Vagina (tissue), 2 donors: ENCODE results near the gene SLC31A1. TPM values are rescaled to one million over a fixed set of nuclear protein-coding genes. Genes with fewer than 3 reads are reported as not detected.

ENCODE experiments used
- DNase-seq, 2 donors: peaks; one replicate each; pipeline ENCODE4 v3.0.0-alpha.2; 2017; ENCODE audit errors: extremely low spot score in 2 of 2
- H3K27ac ChIP-seq: fragments of 200-600 bp; sonication (generic); one replicate; pipeline ENCODE4 v1.5.1; 2019
- H3K27me3 ChIP-seq: fragments of 200-600 bp; sonication (generic); one replicate; pipeline ENCODE4 v1.5.1; 2019
- H3K36me3 ChIP-seq, 2 donors: fragments of 200-600 bp; sonication (generic); one replicate each; pipeline ENCODE4 v1.5.1; 2017 to 2019
- H3K4me1 ChIP-seq: fragments of 200-600 bp; sonication (generic); one replicate; pipeline ENCODE4 v1.5.1; 2019
- H3K4me3 ChIP-seq, 2 donors: fragments of 200-600 bp; sonication (generic); 1 replicate in 1 of 2; 2 replicates in 1 of 2; pipeline ENCODE4 v1.5.1; 2016 to 2019
- H3K9me3 ChIP-seq: fragments of 200-600 bp; sonication (generic); one replicate; pipeline ENCODE4 v1.5.1; 2019
- CTCF ChIP-seq, 3 experiments: fragments of 450-650 bp in 2 of 3; fragments of 200-600 bp in 1 of 3; sonication (generic) in 1 of 3; IDR thresholded peaks; one replicate each; pipeline ENCODE4 v1.5.1; 2017 to 2019; ENCODE audit warnings: antibody characterized with exemption in 3 of 3, mild to moderate bottlenecking in 2 of 3, moderate library complexity in 2 of 3
- POLR2A ChIP-seq, 2 donors: fragments of 450-650 bp; IDR thresholded peaks; one replicate each; pipeline ENCODE4 v1.6.1; 2017; ENCODE audit warnings: antibody characterized with exemption in 2 of 2, mild to moderate bottlenecking in 2 of 2, moderate library complexity in 2 of 2
- POLR2AphosphoS5 ChIP-seq, 2 donors: sonication (generic); formaldehyde crosslinking; IDR thresholded peaks; one replicate each; pipeline ENCODE4 v1.9.0; 2017; ENCODE audit warnings: antibody characterized with exemption in 2 of 2, mild to moderate bottlenecking in 2 of 2, low read depth in 1 of 2; ENCODE audit not compliant: insufficient read depth in 1 of 2
- intact Hi-C: fragments of 100-400 bp; cut with DNase I; formaldehyde crosslinking; loops from one replicate; pipeline ENCODE4 v1.15.1; 2023
- total RNA-seq: library from RNA; depleted of rRNA; stranded (reverse); fragments of >200 nt; gene quantifications from one replicate; pipeline ENCODE4 v1.2.3, GENCODE V29; 2016

Gene SLC31A1
- total RNA-seq, 1 donor from 2014 or later, result 9.3 TPM

DNA sequence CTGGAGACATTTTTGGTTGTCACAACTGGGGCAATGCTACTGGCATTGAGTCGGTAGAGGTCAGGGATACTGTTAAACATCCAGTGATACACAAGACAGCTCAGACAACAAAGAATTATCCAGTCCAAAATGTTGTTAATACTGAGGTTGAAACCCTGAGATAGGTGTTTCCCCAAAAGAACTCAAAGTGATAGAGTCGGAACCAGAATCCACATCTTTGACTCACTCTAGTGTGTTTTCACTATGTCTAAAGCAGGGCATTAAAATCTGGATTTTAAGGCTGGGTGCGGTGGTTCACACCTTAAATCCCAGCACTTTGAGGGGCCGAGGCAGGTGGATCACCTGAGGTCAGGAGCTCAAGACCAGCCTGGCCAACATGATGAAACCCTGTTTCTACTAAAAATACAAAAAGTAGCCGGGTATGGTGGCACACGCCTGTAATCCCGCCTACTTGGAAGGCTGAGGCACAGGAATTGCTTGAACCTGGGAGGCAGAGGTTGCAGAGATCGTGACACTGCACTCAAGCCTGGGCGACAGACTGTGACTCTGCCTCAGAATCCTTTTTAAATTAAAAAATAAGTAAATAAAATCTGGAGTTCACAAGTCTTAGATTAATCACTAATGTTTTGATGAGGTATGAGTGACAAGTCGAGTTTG is 17.0 kb downstream of the SLC31A1 start:
- intact Hi-C loops, result no loop called here
- Histone ChIP-seq H3K4me1 (peaks cover 2% of the 10 kb centered on the region), H3K36me3 (no peaks in the 10 kb centered on the region), H3K27ac (no peak overlapping the region), H3K27me3 (no peaks in the 10 kb centered on the region), H3K4me3 (no peak overlapping the region), H3K9me3 (no peaks in the 10 kb centered on the region)
- no peak for DNase-seq
- no peak for TF ChIP-seq CTCF (IDR thresholded peaks at IDR 0.05)
- TF ChIP-seq POLR2A (IDR thresholded peaks at IDR 0.05), result no peak
- no peak for TF ChIP-seq POLR2AphosphoS5 (IDR thresholded peaks at IDR 0.05; ENCODE audit: insufficient read depth in 1 of 2, low read depth in 1 of 2)

- H3K27me3 ChIP-seq, result no peaks in the 10 kb centered on the region
- no peak overlapping the region for H3K4me3 ChIP-seq
- no peaks in the 10 kb centered on the region for H3K9me3 ChIP-seq
- H3K4me1 ChIP-seq, result no peaks in the 10 kb centered on the region
- no peak overlapping the region for H3K27ac ChIP-seq
- DNase-seq, result no peak
- intact Hi-C loops, result no loop called here
- TF ChIP-seq POLR2AphosphoS5 (IDR thresholded peaks at IDR 0.05; ENCODE audit: insufficient read depth in 1 of 2, low read depth in 1 of 2) (no peak), CTCF (IDR thresholded peaks at IDR 0.05) (no peak), POLR2A (IDR thresholded peaks at IDR 0.05) (no peak)
- no peaks in the 10 kb centered on the region for H3K36me3 ChIP-seq
Measured at GRCh38 chr9:113238859-113239232, 17.5 kb downstream of the SLC31A1 start.

DNA sequence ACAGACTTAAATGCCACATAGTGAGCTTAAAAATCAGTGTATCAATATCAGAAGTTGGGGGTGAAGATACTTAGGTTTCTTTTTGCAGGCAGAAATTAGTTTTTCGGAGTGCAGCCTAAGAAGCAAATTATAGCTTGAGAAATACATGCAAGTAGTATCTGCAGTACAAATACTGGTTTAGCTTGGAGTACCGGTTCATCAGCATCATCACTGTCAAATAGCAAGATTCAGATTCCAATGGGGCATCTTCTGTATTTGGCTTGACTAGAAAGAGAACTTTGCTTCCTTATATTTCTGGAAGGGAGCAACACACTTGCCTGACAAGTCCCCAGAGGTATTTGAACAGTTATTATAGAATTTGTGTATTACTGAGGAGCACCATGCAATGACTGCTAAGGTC is 19.8 kb downstream of the SLC31A1 start:
- Histone ChIP-seq H3K4me3 (no peak overlapping the region), H3K27me3 (no peaks in the 10 kb centered on the region), H3K27ac (no peak overlapping the region), H3K4me1 (no peaks in the 10 kb centered on the region), H3K9me3 (no peaks in the 10 kb centered on the region), H3K36me3 (no peaks in the 10 kb centered on the region)
- no peak for DNase-seq
- intact Hi-C loops, result no loop called here
- TF ChIP-seq POLR2A (IDR thresholded peaks at IDR 0.05), result no peak
- TF ChIP-seq POLR2AphosphoS5 (IDR thresholded peaks at IDR 0.05; ENCODE audit: insufficient read depth in 1 of 2, low read depth in 1 of 2), result no peak
- TF ChIP-seq CTCF (IDR thresholded peaks at IDR 0.05), result no peak

DNA sequence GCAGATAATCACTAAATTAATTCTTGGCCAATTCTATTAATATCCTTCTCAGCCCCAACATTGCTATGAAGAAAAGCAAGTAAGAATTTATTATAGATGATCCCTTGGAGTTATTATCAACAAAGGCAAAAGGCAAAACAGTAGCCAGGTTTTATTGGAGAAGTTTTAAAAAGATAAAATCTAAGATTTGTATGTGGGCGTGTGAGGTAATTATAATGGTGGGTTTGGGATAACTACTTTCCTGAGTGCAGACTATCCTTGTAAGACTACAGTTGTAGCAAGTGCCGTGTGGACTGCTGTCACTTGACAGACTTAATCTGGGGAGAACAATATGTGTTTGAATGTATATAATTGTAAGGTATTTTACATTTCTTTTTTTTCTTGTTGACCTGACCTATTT is 23.2 kb downstream of the SLC31A1 start:
- Histone ChIP-seq H3K36me3 (no peaks in the 10 kb centered on the region), H3K27me3 (no peaks in the 10 kb centered on the region), H3K4me1 (no peaks in the 10 kb centered on the region), H3K27ac (no peak overlapping the region), H3K4me3 (no peak overlapping the region), H3K9me3 (no peaks in the 10 kb centered on the region)
- DNase-seq, result no peak
- TF ChIP-seq POLR2AphosphoS5 (IDR thresholded peaks at IDR 0.05; ENCODE audit: insufficient read depth in 1 of 2, low read depth in 1 of 2) (no peak), POLR2A (IDR thresholded peaks at IDR 0.05) (no peak), CTCF (IDR thresholded peaks at IDR 0.05) (no peak)
- intact Hi-C loops, result no loop called here

GRCh38 chr9:113245894-113246293 is 24.6 kb downstream of the SLC31A1 start:
- H3K4me3 ChIP-seq, result no peak overlapping the region
- H3K9me3 ChIP-seq, result no peaks in the 10 kb centered on the region
- no peaks in the 10 kb centered on the region for H3K4me1 ChIP-seq
- no peak for DNase-seq
- no peaks in the 10 kb centered on the region for H3K36me3 ChIP-seq
- intact Hi-C loops, result no loop called here
- no peak for TF ChIP-seq CTCF (IDR thresholded peaks at IDR 0.05)
- TF ChIP-seq POLR2A (IDR thresholded peaks at IDR 0.05), result no peak
- TF ChIP-seq POLR2AphosphoS5 (IDR thresholded peaks at IDR 0.05; ENCODE audit: insufficient read depth in 1 of 2, low read depth in 1 of 2), result no peak
- no peak overlapping the region for H3K27ac ChIP-seq
- H3K27me3 ChIP-seq, result no peaks in the 10 kb centered on the region
